ENCODE results near the gene ARHGAP26. TPM values are rescaled to one million over a fixed set of nuclear protein-coding genes. Genes with fewer than 3 reads are reported as not detected.
"Not testable (repeated sequence)": the region's sequence is repeated elsewhere in the genome, so short reads cannot be mapped to it uniquely, and the experiment has no call there.

The ARHGAP26 gene
- total and polyA plus RNA-seq, 5 donors, result 13.2 to 56.9 (median 47.0) TPM

DNA sequence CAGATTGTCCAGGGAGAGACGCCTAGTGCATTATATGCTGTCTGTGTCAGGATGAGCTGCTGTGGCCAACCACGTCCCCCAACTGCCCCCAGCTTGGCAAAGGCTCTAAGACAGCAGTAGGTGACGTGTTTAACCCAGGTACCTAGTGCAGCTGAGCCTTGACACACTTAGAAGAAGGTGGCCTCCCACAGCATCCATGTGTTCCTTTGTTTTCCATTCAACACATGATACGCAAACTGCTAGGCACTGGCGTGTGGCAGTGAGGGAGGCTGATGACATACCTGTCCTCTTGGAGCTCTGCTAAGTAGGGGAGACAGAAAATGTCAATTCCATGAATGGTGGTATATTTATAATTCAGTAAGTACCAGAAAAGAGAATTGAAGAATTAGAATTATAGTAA lies 341.6 kb downstream of the ARHGAP26 start:
- H3K4me3 ChIP-seq (ENCODE audit: low read length), result no peak overlapping the region
- H3K4me1 ChIP-seq (ENCODE audit: control insufficient read depth, insufficient read depth, low read length), result peaks cover 16% of the 10 kb centered on the region
- WGBS, result 93% methylated on average over 5 of the region's 5 CpGs
- intact Hi-C loops (cut with DNase I), result no loop called here
- no peak overlapping the region for H3K27ac ChIP-seq (ENCODE audit: low read length)
- no peaks in the 10 kb centered on the region for H3K27me3 ChIP-seq (ENCODE audit: control insufficient read depth, insufficient read depth)
- H3K9me3 ChIP-seq (ENCODE audit: control insufficient read depth, low read length), result no peaks in the 10 kb centered on the region
- DNase-seq (no peak), ATAC-seq (no peak)

DNA sequence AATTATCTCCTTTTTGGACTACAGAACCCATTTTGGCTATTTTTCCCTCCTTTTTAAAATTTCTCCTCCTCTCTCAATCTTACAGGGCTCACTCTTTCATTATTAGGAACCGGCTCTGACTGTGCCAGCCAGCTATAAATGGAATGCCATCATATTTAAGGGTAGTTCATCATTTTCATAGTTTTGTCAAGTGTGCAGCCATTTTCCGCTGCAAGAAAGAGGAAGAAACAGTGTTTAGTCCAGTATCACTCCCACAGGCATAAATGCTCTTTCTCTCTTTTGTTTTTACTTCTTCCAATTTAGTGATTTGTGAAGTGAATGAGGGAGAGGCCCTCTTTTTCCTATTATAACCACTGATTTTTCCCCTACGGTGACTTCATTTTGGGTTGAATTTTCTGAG lies 343.3 kb downstream of the ARHGAP26 start:
- DNase-seq, result no peak
- no peaks in the 10 kb centered on the region for H3K9me3 ChIP-seq (ENCODE audit: control insufficient read depth, low read length)
- H3K4me1 ChIP-seq (ENCODE audit: control insufficient read depth, insufficient read depth, low read length), result peaks cover 14% of the 10 kb centered on the region
- no peaks in the 10 kb centered on the region for H3K27me3 ChIP-seq (ENCODE audit: control insufficient read depth, insufficient read depth)
- intact Hi-C loops (cut with DNase I), result no loop called here
- no peak for ATAC-seq
- H3K4me3 ChIP-seq (ENCODE audit: low read length), result no peak overlapping the region
- H3K27ac ChIP-seq (ENCODE audit: low read length), result no peak overlapping the region
- 92% methylated on average over 3 of the region's 3 CpGs for WGBS

DNA sequence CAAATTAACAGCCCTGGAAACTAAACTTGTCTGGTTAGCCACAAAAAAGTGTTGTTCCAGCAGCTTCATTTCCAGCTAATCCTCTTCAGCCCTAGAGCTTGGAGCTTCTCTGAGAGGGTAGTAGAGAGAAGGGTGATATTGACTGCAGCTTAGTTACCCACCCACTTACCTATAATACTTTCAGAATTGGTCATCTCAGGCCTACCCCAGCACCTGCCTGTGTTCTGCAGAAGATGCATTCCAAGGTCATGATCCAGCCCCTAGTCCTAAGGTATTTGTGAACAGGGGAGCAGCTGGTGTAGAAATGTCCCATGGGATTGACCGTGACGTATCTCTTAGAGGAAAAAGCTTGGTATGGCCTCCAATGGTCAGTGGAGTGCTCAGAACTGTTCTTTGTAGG lies 344.3 kb downstream of the ARHGAP26 start:
- H3K9me3 ChIP-seq (ENCODE audit: control insufficient read depth, low read length), result no peaks in the 10 kb centered on the region
- ATAC-seq, result no peak
- no peak for DNase-seq
- 47% methylated on average over 2 of the region's 2 CpGs for WGBS
- peaks cover 11% of the 10 kb centered on the region for H3K4me1 ChIP-seq (ENCODE audit: control insufficient read depth, insufficient read depth, low read length)
- no peaks in the 10 kb centered on the region for H3K27me3 ChIP-seq (ENCODE audit: control insufficient read depth, insufficient read depth)
- no peak overlapping the region for H3K4me3 ChIP-seq (ENCODE audit: low read length)
- H3K27ac ChIP-seq (ENCODE audit: low read length), result no peak overlapping the region
- intact Hi-C loops (cut with DNase I), result no loop called here

DNA sequence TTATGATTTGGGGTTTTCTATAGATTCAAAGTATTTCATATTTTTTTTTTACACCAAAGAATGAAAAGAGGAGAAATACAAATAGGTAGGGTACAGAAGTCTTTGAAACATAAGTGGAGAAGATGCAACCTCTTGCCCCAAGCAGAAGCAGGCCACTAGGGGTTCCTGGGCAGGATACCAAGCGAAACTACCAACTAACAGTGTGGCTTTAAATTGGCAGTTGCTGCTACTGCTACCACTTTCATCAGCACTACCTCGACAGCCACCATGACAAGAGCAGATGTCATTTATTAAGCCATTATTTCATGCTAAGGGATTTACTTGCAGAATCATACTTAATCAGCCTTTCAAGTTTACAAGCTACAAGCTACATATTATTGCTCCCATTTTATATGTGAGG lies 345.2 kb downstream of the ARHGAP26 start:
- no peak overlapping the region for H3K4me3 ChIP-seq (ENCODE audit: low read length)
- intact Hi-C loops (cut with DNase I), result no loop called here
- DNase-seq (no peak), ATAC-seq (no peak)
- no peaks in the 10 kb centered on the region for H3K27me3 ChIP-seq (ENCODE audit: control insufficient read depth, insufficient read depth)
- H3K27ac ChIP-seq (ENCODE audit: low read length), result no peak overlapping the region
- no peaks in the 10 kb centered on the region for H3K9me3 ChIP-seq (ENCODE audit: control insufficient read depth, low read length)
- WGBS, result 86% methylated on average over 2 of the region's 2 CpGs
- H3K4me1 ChIP-seq (ENCODE audit: control insufficient read depth, insufficient read depth, low read length), result peaks cover 6% of the 10 kb centered on the region

DNA sequence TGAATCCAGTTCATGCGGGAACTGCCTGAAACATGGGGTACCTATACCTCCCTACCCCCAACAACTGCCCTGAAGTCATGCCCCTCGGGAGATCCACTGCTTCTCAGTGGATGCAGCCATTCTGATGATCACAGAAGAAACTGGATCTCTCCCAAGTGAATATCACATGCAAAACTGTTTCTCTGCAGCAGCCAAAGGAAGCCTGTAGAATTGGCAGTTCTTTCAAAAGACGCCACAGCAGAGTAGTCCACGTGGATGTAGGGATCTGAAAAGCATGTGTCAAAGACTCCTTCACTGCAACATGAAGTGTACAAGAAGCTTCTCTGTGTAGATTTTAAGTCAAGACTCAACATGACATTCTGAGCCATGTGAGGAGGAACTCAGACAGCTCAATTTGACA lies 346.6 kb downstream of the ARHGAP26 start:
- Histone ChIP-seq H3K4me1 (ENCODE audit: control insufficient read depth, insufficient read depth, low read length) (peaks cover 8% of the 10 kb centered on the region), H3K27me3 (ENCODE audit: control insufficient read depth, insufficient read depth) (no peaks in the 10 kb centered on the region), H3K9me3 (ENCODE audit: control insufficient read depth, low read length) (no peaks in the 10 kb centered on the region), H3K4me3 (ENCODE audit: low read length) (no peak overlapping the region), H3K27ac (ENCODE audit: low read length) (no peak overlapping the region)
- no peak for DNase-seq
- intact Hi-C loops (cut with DNase I), result no loop called here
- 57% methylated on average over 4 of the region's 4 CpGs for WGBS
- peak; percentile 11 to 44 for ATAC-seq

DNA sequence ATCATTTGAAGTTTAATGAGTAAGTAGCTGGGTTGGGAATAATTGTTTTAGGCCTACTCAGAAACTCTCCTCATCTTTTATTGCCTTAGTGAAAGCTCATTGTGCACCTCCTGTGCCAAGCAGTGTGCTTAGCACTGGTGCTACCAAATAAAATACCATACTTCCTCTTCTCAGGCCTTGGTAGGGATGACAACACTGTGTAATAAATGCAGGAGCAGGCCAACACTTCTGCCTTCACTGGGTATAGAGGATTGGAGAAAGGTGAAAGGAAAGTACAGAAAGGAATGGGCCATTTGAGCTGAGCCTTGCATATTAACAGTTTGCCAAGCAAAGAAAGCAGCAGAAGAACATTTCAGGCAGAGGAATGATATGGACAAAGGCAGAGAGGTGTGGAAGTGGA lies 347.6 kb downstream of the ARHGAP26 start:
- Histone ChIP-seq H3K4me3 (ENCODE audit: low read length) (no peak overlapping the region), H3K27me3 (ENCODE audit: control insufficient read depth, insufficient read depth) (no peaks in the 10 kb centered on the region), H3K9me3 (ENCODE audit: control insufficient read depth, low read length) (no peaks in the 10 kb centered on the region), H3K4me1 (ENCODE audit: control insufficient read depth, insufficient read depth, low read length) (peaks cover 6% of the 10 kb centered on the region), H3K27ac (ENCODE audit: low read length) (peak overlapping the region; percentile 27)
- DNase-seq (no peak), ATAC-seq (no peak)
- intact Hi-C loops (cut with DNase I), result no loop called here

DNA sequence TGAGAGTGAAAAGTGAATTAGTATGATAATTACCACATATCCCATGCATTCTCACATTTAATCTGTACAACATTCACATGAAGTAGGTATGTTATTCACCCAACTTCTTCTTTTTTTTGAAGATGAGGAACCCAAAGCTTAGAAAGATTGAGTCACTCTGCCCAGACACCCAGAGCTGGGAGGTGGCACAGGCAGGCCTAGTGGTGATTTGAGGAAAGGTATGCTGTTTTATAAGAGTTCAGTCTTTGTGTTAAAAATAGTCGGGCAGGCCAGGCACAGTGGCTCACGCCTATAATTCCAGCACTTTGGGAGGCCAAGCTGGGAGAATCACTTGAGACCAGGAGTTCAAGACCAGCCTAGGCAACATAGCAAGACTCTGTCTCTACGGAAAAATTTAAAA lies 348.0 kb downstream of the ARHGAP26 start:
- no peak overlapping the region for H3K4me3 ChIP-seq (ENCODE audit: low read length)
- H3K9me3 ChIP-seq (ENCODE audit: control insufficient read depth, low read length), result no peaks in the 10 kb centered on the region
- DNase-seq, result no peak
- intact Hi-C loops (cut with DNase I), result no loop called here
- peaks cover 8% of the 10 kb centered on the region for H3K4me1 ChIP-seq (ENCODE audit: control insufficient read depth, insufficient read depth, low read length)
- H3K27ac ChIP-seq (ENCODE audit: low read length), result no peak overlapping the region
- 76% methylated on average over 3 of the region's 3 CpGs for WGBS
- ATAC-seq, result peak in 1 of 2 donors; percentile 47
- no peaks in the 10 kb centered on the region for H3K27me3 ChIP-seq (ENCODE audit: control insufficient read depth, insufficient read depth)

DNA sequence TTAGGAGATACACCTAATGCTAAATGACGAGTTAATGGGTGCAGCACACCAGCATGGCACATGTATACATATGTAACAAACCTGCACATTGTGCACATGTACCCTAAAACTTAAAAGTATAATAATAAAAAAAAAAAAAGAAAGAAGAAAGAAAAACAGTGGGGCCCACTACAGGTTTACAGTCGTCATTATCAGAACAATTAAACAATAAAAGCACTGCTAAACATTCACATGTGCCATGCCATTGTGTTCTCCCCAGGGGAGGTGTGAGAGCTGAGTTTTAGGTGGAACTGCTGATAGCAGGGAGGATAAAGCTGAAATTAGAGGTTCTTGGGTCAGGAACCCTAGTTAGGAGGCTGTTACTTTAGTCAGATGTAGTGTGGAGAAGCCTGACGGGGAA lies 348.6 kb downstream of the ARHGAP26 start:
- ATAC-seq; H3K9me3 ChIP-seq (ENCODE audit: control insufficient read depth, low read length); DNase-seq; H3K27me3 ChIP-seq (ENCODE audit: control insufficient read depth, insufficient read depth); H3K27ac ChIP-seq (ENCODE audit: low read length); intact Hi-C loops (cut with DNase I); H3K4me1 ChIP-seq (ENCODE audit: control insufficient read depth, insufficient read depth, low read length); H3K4me3 ChIP-seq (ENCODE audit: low read length): not testable (repeated sequence)
- WGBS, result 82% methylated on average over 3 of the region's 3 CpGs

DNA sequence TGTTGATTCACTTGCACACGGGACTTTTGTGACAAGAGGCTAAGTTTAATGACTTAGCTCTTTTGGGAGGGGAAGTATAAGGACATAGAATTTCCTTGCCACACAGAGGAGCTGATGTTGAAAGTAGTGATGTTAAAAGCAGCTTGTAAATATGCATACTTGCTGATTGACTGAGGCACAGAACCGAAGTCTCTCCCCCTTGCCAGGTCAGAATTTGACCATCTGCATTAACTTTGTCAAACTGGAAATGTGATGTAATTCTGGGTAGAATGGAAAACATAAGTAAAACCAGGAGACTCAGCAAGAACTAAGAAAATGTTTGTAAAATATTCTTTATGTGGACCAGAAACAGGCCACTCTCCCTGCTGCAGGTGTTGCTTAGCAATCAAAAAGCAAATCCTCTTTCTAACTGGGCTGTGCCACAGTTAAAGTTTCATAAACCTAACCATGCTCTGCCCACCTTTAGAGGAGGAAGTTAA lies 349.2 kb downstream of the ARHGAP26 start:
- WGBS, result 71% methylated on average over 2 of the region's 2 CpGs
- H3K27me3 ChIP-seq (ENCODE audit: control insufficient read depth, insufficient read depth), result no peaks in the 10 kb centered on the region
- peaks cover 10% of the 10 kb centered on the region for H3K4me1 ChIP-seq (ENCODE audit: control insufficient read depth, insufficient read depth, low read length)
- no peak overlapping the region for H3K27ac ChIP-seq (ENCODE audit: low read length)
- H3K4me3 ChIP-seq (ENCODE audit: low read length), result no peak overlapping the region
- H3K9me3 ChIP-seq (ENCODE audit: control insufficient read depth, low read length), result no peaks in the 10 kb centered on the region
- DNase-seq (no peak), ATAC-seq (no peak)
- intact Hi-C loops (cut with DNase I), result no loop called here

DNA sequence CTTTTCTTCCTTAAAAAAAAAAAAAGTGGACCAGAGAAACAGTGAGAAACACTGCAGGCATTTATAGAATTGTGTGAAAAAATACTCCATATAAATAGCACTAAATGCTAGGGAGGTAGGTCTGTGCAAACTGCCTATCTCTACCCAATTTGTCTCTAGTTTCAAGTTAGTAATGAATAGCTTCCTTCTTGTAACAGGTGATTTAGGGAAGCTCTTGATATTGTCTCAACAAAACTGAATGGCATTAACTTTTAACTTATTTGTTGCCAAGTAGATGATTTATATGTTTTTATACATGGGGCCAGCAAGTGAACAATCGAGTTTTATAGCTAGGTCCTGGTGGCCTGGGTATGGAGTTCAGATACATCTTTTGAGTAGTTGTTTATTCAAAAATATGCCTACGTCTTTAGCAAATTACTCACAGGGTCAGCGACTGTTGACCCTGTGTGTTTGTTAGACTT lies 349.7 kb downstream of the ARHGAP26 start:
- H3K9me3 ChIP-seq (ENCODE audit: control insufficient read depth, low read length), result no peaks in the 10 kb centered on the region
- no peak for ATAC-seq
- H3K27me3 ChIP-seq (ENCODE audit: control insufficient read depth, insufficient read depth), result no peaks in the 10 kb centered on the region
- WGBS, result 90% methylated on average over 3 of the region's 3 CpGs
- intact Hi-C loops (cut with DNase I), result no loop called here
- DNase-seq, result no peak
- H3K4me1 ChIP-seq (ENCODE audit: control insufficient read depth, insufficient read depth, low read length), result peaks cover 14% of the 10 kb centered on the region
- no peak overlapping the region for H3K4me3 ChIP-seq (ENCODE audit: low read length)
- no peak overlapping the region for H3K27ac ChIP-seq (ENCODE audit: low read length)

DNA sequence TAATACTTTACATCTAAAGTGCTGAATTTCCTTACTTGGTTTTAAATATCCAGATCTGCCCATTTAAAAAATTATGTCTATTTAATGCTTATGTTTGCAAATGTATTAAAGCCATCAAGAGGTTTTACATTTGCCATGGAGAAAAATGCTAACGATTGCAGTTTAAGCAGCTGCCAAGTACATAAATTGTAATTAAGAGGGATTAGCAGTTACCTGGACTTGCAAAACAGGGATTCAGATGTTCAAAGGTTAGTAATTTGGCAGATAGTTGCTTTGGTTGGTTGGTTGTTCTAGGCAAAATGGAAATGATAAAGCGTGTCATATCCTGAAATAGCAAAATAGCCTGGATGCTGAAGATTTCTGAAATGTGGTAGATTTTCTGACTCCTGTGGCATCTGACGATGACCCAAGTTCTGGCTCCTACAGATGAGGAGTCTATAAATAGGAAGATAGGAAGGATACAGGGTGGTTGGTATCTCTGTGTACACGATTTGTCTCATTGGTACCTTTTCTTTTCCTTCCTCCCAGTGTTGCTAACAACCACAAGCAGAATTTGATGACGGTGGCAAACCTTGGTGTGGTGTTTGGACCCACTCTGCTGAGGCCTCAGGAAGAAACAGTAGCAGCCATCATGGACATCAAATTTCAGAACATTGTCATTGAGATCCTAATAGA lies 350.4 kb downstream of the ARHGAP26 start:
- no peaks in the 10 kb centered on the region for H3K27me3 ChIP-seq (ENCODE audit: control insufficient read depth, insufficient read depth)
- H3K4me3 ChIP-seq (ENCODE audit: low read length), result no peak overlapping the region
- no peak for DNase-seq
- WGBS, result 82% methylated on average over 5 of the region's 5 CpGs
- intact Hi-C loops (cut with DNase I), result no loop called here
- ATAC-seq, result no peak
- H3K27ac ChIP-seq (ENCODE audit: low read length), result no peak overlapping the region
- H3K9me3 ChIP-seq (ENCODE audit: control insufficient read depth, low read length), result no peaks in the 10 kb centered on the region
- peaks cover 14% of the 10 kb centered on the region for H3K4me1 ChIP-seq (ENCODE audit: control insufficient read depth, insufficient read depth, low read length)

DNA sequence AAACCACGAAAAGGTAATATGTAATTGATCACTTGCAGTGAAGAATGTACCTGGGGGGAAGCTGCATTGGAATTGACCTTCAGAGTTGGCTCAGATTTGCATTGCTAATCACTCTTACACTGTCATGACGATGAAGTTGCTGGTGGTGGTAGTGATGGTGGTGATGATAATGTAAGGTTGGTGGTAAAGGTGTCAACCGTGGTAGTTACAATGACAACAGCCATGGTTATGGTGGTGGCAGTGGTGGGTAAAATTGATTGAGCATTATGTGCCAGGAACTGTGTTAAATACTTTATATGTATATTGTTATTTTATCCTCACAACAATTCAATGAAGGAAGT lies 350.9 kb downstream of the ARHGAP26 start:
- intact Hi-C loops (cut with DNase I), result no loop called here
- Histone ChIP-seq H3K27me3 (ENCODE audit: control insufficient read depth, insufficient read depth) (no peaks in the 10 kb centered on the region), H3K27ac (ENCODE audit: low read length) (no peak overlapping the region), H3K4me3 (ENCODE audit: low read length) (no peak overlapping the region), H3K9me3 (ENCODE audit: control insufficient read depth, low read length) (no peaks in the 10 kb centered on the region), H3K4me1 (ENCODE audit: control insufficient read depth, insufficient read depth, low read length) (peaks cover 14% of the 10 kb centered on the region)
- WGBS, result 91% methylated on average over 3 of the region's 3 CpGs
- no peak for ATAC-seq
- no peak for DNase-seq
